ENCODE data around the gene ITGB7.

GRCh38 chr12:53191885-53192530, 15.0 kb downstream of the ITGB7 start:
- no peak for TF ChIP-seq POLR2AphosphoS5 (IDR thresholded peaks at IDR 0.05; ENCODE audit: low read depth, low read length)
- TF ChIP-seq SIN3A (IDR thresholded peaks at IDR 0.05; ENCODE audit: borderline replicate concordance, insufficient read depth, low read length): no peak
- no peak for TF ChIP-seq TAF1 (IDR thresholded peaks at IDR 0.05; ENCODE audit: borderline replicate concordance, insufficient read depth, low read length)

Measured in PFSK-1 (cell line).